ENCODE results near the gene SLC35A4.

Gene SLC35A4, protein sequence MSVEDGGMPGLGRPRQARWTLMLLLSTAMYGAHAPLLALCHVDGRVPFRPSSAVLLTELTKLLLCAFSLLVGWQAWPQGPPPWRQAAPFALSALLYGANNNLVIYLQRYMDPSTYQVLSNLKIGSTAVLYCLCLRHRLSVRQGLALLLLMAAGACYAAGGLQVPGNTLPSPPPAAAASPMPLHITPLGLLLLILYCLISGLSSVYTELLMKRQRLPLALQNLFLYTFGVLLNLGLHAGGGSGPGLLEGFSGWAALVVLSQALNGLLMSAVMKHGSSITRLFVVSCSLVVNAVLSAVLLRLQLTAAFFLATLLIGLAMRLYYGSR

GRCh38 chr5:140564196-140565023 lies at the start of gene SLC35A4, which contains the start of gene APBB3:
Gene SLC35A4, plus strand, starts transcription at chr5:140564828. Its CDS starts 2,342 bp downstream, at chr5:140567170.
Gene APBB3, minus strand, starts transcription at chr5:140564598. Its CDS starts 353 bp downstream, at chr5:140564245.
- Histone ChIP-seq H3K79me2 (ENCODE audit: insufficient read depth, low read length) (no peaks in the 10 kb centered on the region), H3K9ac (ENCODE audit: low read length) (peak within 1 kb of the TSS; percentile 92), H3K9me3 (ENCODE audit: low read length) (no peaks in the 10 kb centered on the region), H3K4me1 (ENCODE audit: insufficient read depth, low read length, severe bottlenecking) (peaks cover 33% of the 10 kb centered on the region), H3K27ac (ENCODE audit: low read depth, low read length, poor library complexity, severe bottlenecking) (peak within 1 kb of the TSS; percentile 57), H3K4me3 (ENCODE audit: low read depth, low read length, poor library complexity, severe bottlenecking) (peak within 1 kb of the TSS; percentile 79), H2AFZ (ENCODE audit: low read length) (no peak within 1 kb of the TSS; the same call in 1 of the 2 replicates), H3K4me2 (ENCODE audit: low read length) (peak within 1 kb of the TSS; percentile 94), H3K27me3 (ENCODE audit: insufficient read depth, low read length) (no peaks in the 10 kb centered on the region), H3K9me2 (ENCODE audit: low read depth, low read length) (no peaks in the 10 kb centered on the region), H3F3A (ENCODE audit: insufficient read depth, low read length) (no peaks in the 10 kb centered on the region), H3K36me3 (ENCODE audit: insufficient read depth, low read length) (peaks cover 28% of the 10 kb centered on the region), H4K20me1 (ENCODE audit: insufficient read depth, low read length) (no peaks in the 10 kb centered on the region)
- no peak for TF ChIP-seq EZH2 (IDR thresholded peaks at IDR 0.05; ENCODE audit: borderline replicate concordance, low read length)
- TF ChIP-seq CTCF (IDR thresholded peaks at IDR 0.05; ENCODE audit: low read length): no peak

- peaks cover 59% of the 10 kb centered on the region for H3K36me3 ChIP-seq (ENCODE audit: insufficient read depth, low read length)
- H3K9ac ChIP-seq (ENCODE audit: low read length): no peak overlapping the region
Measured at GRCh38 chr5:140524003-140524402, 40.6 kb upstream of the SLC35A4 start.

DNA sequence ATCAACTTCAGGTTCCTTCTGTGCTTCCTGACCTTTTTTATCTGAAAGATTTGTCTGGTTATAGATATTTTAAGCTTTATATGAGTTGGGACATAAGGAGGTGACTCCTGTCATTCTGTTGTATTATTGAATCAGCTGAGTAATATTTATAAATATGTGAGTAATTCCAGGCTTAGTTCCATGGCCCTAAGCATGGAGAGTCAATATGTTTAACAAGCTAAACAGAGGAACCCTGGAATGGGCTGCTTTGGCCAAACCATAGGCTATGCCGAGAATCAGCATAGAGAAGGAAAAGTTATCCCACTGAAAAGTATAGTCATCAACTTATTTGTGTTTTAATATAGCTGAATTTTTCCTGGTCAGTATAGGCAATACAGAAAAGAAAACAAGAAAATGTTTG lies 24.4 kb upstream of the SLC35A4 start:
- peaks cover 82% of the 10 kb centered on the region for H3K36me3 ChIP-seq (ENCODE audit: insufficient read depth, low read length)
- H3K79me2 ChIP-seq (ENCODE audit: insufficient read depth, low read length): no peaks in the 10 kb centered on the region

More at GRCh38 chr5:140524003-140524402, 40.6 kb upstream of the SLC35A4 start:
- no peaks in the 10 kb centered on the region for H3K4me1 ChIP-seq (ENCODE audit: insufficient read depth, low read length, severe bottlenecking)
- H3K27ac ChIP-seq (ENCODE audit: low read depth, low read length, poor library complexity, severe bottlenecking): no peak overlapping the region
- no peaks in the 10 kb centered on the region for H3K9me3 ChIP-seq (ENCODE audit: low read length)
- H3F3A ChIP-seq (ENCODE audit: insufficient read depth, low read length): no peaks in the 10 kb centered on the region; the same call in 1 of the 2 replicates
- TF ChIP-seq CTCF (IDR thresholded peaks at IDR 0.05; ENCODE audit: low read length) (no peak), EZH2 (IDR thresholded peaks at IDR 0.05; ENCODE audit: borderline replicate concordance, low read length) (no peak)
- H2AFZ ChIP-seq (ENCODE audit: low read length): no peak overlapping the region
- H3K4me2 ChIP-seq (ENCODE audit: low read length): no peak overlapping the region
- no peaks in the 10 kb centered on the region for H3K27me3 ChIP-seq (ENCODE audit: insufficient read depth, low read length)
- no peak overlapping the region for H3K4me3 ChIP-seq (ENCODE audit: low read depth, low read length, poor library complexity, severe bottlenecking)
- no peaks in the 10 kb centered on the region for H3K79me2 ChIP-seq (ENCODE audit: insufficient read depth, low read length)
- H4K20me1 ChIP-seq (ENCODE audit: insufficient read depth, low read length): no peaks in the 10 kb centered on the region
- no peaks in the 10 kb centered on the region for H3K9me2 ChIP-seq (ENCODE audit: low read depth, low read length)

More for the DNA sequence above, 24.4 kb upstream of the SLC35A4 start:
- TF ChIP-seq CTCF (IDR thresholded peaks at IDR 0.05; ENCODE audit: low read length) (no peak), EZH2 (IDR thresholded peaks at IDR 0.05; ENCODE audit: borderline replicate concordance, low read length) (no peak)
- no peaks in the 10 kb centered on the region for H3K9me3 ChIP-seq (ENCODE audit: low read length)
- no peak overlapping the region for H3K4me3 ChIP-seq (ENCODE audit: low read depth, low read length, poor library complexity, severe bottlenecking)
- no peaks in the 10 kb centered on the region for H3K4me1 ChIP-seq (ENCODE audit: insufficient read depth, low read length, severe bottlenecking)
- H3K9ac ChIP-seq (ENCODE audit: low read length): no peak overlapping the region
- no peak overlapping the region for H3K4me2 ChIP-seq (ENCODE audit: low read length)
- H2AFZ ChIP-seq (ENCODE audit: low read length): no peak overlapping the region
- no peaks in the 10 kb centered on the region for H4K20me1 ChIP-seq (ENCODE audit: insufficient read depth, low read length)
- no peaks in the 10 kb centered on the region for H3K27me3 ChIP-seq (ENCODE audit: insufficient read depth, low read length)
- no peaks in the 10 kb centered on the region for H3K9me2 ChIP-seq (ENCODE audit: low read depth, low read length)
- no peak overlapping the region for H3K27ac ChIP-seq (ENCODE audit: low read depth, low read length, poor library complexity, severe bottlenecking)
- H3F3A ChIP-seq (ENCODE audit: insufficient read depth, low read length): no peaks in the 10 kb centered on the region
